Subcutaneous abdominal adipose tissue (tissue), 5 donors: Measurements from ENCODE around the gene MAML3.

Experiments used
- H3K27ac ChIP-seq: one replicate; pipeline ENCODE4 v1.7.0; 2013; ENCODE audit warnings: low read depth, mild to moderate bottlenecking, inconsistent platforms, low read length, moderate library complexity
- H3K27me3 ChIP-seq, 5 donors: one replicate each; pipeline ENCODE4 v1.7.0; 2013; ENCODE audit warnings: low read length in 5 of 5, inconsistent platforms in 1 of 5; ENCODE audit not compliant: control insufficient read depth in 5 of 5, insufficient read depth in 4 of 5
- H3K36me3 ChIP-seq, 5 donors: one replicate each; pipeline ENCODE4 v1.7.0; 2013; ENCODE audit warnings: low read length in 5 of 5; ENCODE audit not compliant: control insufficient read depth in 5 of 5, insufficient read depth in 5 of 5
- H3K4me1 ChIP-seq, 5 donors: one replicate each; pipeline ENCODE4 v1.7.0; 2013; ENCODE audit warnings: low read length in 5 of 5, mild to moderate bottlenecking in 3 of 5, moderate library complexity in 1 of 5; ENCODE audit not compliant: control insufficient read depth in 5 of 5, insufficient read depth in 5 of 5
- H3K4me3 ChIP-seq, 5 donors: one replicate each; pipeline ENCODE4 v1.7.0; 2013; ENCODE audit warnings: low read length in 5 of 5, low read depth in 1 of 5
- H3K9ac ChIP-seq, 5 donors: one replicate each; pipeline ENCODE4 v1.7.0; 2013; ENCODE audit warnings: low read length in 5 of 5, mild to moderate bottlenecking in 4 of 5, moderate library complexity in 3 of 5
- H3K9me3 ChIP-seq, 5 donors: one replicate each; pipeline ENCODE4 v1.7.0; 2013; ENCODE audit warnings: low read length in 5 of 5; ENCODE audit not compliant: control insufficient read depth in 5 of 5
- donor health status: healthy.
- donor health status: healthy.
- donor health status: healthy.
- donor health status: healthy.
- donor health status: healthy.

Gene MAML3

DNA sequence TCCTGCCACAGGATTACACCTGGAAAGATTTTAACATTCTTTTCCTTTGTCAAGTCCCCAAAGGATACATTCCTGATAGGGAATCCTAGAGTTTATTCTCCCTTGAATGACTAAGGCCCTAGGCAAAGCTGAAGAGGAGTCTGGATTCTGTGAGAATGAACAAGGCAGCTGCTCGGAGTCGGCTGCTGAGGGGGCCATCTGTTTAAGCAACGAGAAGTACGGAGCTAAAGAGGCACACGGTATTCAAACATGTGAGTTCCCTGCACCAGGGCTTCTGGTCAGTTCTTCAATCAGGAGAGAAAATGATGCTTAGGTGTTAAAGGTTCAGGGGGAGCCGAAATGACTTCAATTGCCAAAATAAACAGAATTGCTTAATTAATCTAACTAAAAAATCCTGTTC lies 390.8 kb downstream of the MAML3 start:
- H3K4me1 ChIP-seq = peaks cover 8 to 51% (median 47%) of the 10 kb centered on the region in 5 donors
- peak overlapping the region in 4 of 5 donors; percentile 13 to 71 (median 34) for H3K9ac ChIP-seq
- H3K27me3 ChIP-seq = no peaks in the 10 kb centered on the region
- peak overlapping the region; percentile 96 for H3K27ac ChIP-seq
- no peaks in the 10 kb centered on the region for H3K36me3 ChIP-seq
- peak overlapping the region; percentile 38 to 65 (median 56) for H3K4me3 ChIP-seq
- no peaks in the 10 kb centered on the region for H3K9me3 ChIP-seq

DNA sequence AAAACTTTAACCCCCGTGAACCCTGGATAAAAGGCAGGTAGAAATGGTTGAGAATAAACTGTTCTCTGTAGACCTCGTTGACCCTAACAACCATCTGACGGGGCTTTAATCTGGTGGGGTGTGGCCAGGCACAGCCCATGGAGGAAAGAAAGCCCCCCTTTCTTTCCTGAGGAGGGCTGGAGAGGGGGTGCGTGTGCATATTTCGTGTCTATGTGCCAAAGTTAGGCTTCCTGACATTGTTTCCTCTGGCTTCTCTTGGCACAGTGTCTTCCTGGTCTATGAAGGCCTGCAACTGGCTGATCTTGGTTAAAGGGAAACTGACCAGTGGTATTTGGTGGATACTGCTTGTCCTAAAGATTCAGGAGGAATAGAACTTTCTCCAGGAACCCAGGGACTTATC lies 391.3 kb downstream of the MAML3 start:
- H3K27me3 ChIP-seq = no peaks in the 10 kb centered on the region
- peak overlapping the region in 4 of 5 donors; percentile 38 to 65 (median 56) for H3K4me3 ChIP-seq
- no peaks in the 10 kb centered on the region for H3K36me3 ChIP-seq
- peaks cover 8 to 49% (median 47%) of the 10 kb centered on the region in 5 donors for H3K4me1 ChIP-seq
- peak overlapping the region; percentile 96 for H3K27ac ChIP-seq
- H3K9ac ChIP-seq = peak overlapping the region in 2 of 5 donors; percentile 13 to 41
- H3K9me3 ChIP-seq = no peaks in the 10 kb centered on the region

- H3K27ac ChIP-seq = no peak overlapping the region
- no peaks in the 10 kb centered on the region for H3K36me3 ChIP-seq
- H3K4me3 ChIP-seq = no peak overlapping the region
- H3K4me1 ChIP-seq = peaks cover 8 to 44% (median 41%) of the 10 kb centered on the region in 5 donors
- H3K9me3 ChIP-seq = no peaks in the 10 kb centered on the region
- no peaks in the 10 kb centered on the region for H3K27me3 ChIP-seq
- no peak overlapping the region for H3K9ac ChIP-seq
These were observed 392.5 kb downstream of the MAML3 start for GRCh38 chr4:139761461-139761860.

DNA sequence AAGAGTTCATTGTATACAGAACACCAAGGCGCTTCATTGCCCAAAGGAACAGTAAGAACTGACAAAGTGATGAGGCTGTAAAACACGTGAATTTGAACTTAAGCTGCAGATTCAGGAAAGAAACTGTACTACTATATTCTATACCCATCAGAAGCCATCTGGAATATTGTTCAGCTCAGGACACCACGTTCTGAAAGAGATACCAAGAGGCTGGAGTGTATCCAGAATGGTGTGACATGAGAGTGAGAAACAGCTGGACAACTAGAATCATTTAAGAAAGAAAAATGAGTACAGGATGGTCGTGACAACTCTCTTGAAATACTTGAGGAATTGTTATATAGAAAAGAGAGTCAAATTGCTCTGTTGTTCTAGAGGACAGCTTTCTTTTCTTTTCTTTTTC lies 393.4 kb downstream of the MAML3 start:
- Histone ChIP-seq H3K36me3 (no peaks in the 10 kb centered on the region), H3K9me3 (no peaks in the 10 kb centered on the region), H3K9ac (no peak overlapping the region), H3K27ac (no peak overlapping the region), H3K4me1 (peaks cover 8 to 44% (median 41%) of the 10 kb centered on the region in 5 donors), H3K4me3 (no peak overlapping the region), H3K27me3 (no peaks in the 10 kb centered on the region)

DNA sequence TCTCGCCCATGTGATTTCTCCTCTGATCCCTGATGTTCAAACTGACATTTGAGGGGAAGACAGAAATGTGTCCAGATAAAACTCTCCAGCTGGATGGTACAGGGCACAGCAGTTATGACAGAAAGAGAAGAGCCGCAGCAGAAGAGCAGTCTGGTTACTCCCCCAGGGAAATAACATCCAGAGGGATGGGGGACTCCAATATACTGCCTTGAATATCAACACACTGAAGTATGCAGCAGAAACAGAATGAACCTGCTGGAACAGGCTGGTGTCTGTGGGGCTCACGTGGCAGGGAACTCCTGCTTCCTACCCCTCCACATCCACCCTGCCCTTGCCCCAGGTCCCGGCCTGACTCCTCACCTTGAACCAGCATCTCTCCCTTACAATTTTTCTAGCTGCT lies 394.9 kb downstream of the MAML3 start:
- no peak overlapping the region for H3K4me3 ChIP-seq
- no peaks in the 10 kb centered on the region for H3K27me3 ChIP-seq
- H3K27ac ChIP-seq = no peak overlapping the region
- H3K9me3 ChIP-seq = no peaks in the 10 kb centered on the region
- no peak overlapping the region for H3K9ac ChIP-seq
- H3K4me1 ChIP-seq = peaks cover 4 to 30% (median 28%) of the 10 kb centered on the region in 5 donors
- no peaks in the 10 kb centered on the region for H3K36me3 ChIP-seq

DNA sequence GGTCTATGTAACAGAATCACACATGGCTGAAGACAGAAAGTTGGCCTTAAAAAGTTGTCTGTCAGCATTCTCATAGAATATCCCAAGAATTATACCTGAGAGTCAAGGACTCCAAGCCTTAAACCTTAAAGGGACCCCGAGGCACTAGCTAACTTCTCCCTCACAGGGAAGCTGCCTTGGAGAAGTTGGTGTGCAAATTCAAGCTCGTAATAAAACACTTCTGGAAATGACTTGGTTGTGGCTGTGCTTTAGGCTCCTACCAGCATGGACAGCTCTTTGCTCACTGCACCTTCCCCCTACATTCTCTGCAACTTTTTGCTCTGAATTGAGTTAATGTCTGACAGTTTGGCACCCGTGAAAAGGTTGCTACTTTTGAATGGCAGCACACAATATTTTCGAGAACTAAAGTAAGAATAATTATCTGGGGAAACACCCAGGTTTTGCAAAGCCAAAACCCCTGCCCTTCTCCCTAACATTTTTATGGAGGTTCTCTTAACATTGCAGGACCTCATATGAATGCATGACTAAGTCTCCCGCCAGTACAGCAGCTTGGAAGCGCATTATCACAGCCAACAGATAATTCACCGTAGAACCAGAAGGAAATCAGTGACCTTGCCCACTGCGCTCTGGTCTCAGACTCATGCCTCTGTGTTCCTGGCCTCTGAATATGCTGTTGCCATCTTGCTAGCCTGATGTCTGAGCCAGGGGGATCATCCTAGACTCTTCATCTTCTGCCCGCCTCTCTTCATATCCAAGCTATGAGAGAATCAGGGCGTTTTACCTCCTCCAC lies 397.4 kb downstream of the MAML3 start:
- Histone ChIP-seq H3K4me1 (peaks cover 0 to 6% (median 5%) of the 10 kb centered on the region in 5 donors), H3K27me3 (no peaks in the 10 kb centered on the region), H3K4me3 (no peak overlapping the region), H3K9me3 (no peaks in the 10 kb centered on the region), H3K36me3 (no peaks in the 10 kb centered on the region), H3K27ac (no peak overlapping the region), H3K9ac (no peak overlapping the region)

DNA sequence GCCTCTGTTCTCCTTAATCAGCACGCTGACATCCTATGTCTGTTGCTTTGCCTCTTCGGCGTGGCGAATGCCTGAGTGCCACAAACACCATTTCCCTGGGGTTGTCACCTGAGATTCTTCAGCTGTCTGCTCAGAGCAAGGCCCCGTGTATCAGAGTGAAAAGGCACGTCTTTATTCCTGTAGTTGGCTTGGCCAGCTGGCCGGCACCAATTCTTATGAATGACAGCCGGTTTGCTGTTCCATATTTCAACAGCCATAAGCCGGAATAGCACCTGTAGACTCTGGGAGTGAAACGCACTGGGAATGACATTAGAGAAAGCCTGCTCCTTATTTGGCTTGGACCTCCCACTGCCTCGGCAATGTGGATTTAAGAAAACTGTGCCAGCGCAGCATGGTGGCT lies 399.0 kb downstream of the MAML3 start:
- Histone ChIP-seq H3K4me3 (no peak overlapping the region), H3K27me3 (no peaks in the 10 kb centered on the region), H3K9ac (no peak overlapping the region), H3K9me3 (no peaks in the 10 kb centered on the region), H3K27ac (no peak overlapping the region), H3K4me1 (peaks cover 0 to 6% (median 0%) of the 10 kb centered on the region in 5 donors), H3K36me3 (no peaks in the 10 kb centered on the region)

- Histone ChIP-seq H3K27ac (no peak overlapping the region), H3K4me3 (no peak overlapping the region), H3K9me3 (no peaks in the 10 kb centered on the region), H3K36me3 (no peaks in the 10 kb centered on the region), H3K4me1 (peaks cover 0 to 7% (median 0%) of the 10 kb centered on the region in 5 donors), H3K9ac (no peak overlapping the region), H3K27me3 (no peaks in the 10 kb centered on the region)
These were observed 400.3 kb downstream of the MAML3 start for GRCh38 chr4:139753686-139754085.

GRCh38 chr4:139749835-139750498 lies 404.0 kb downstream of the MAML3 start:
- no peak overlapping the region for H3K9ac ChIP-seq
- H3K36me3 ChIP-seq = no peaks in the 10 kb centered on the region
- H3K27me3 ChIP-seq = no peaks in the 10 kb centered on the region
- peaks cover 0 to 5% (median 0%) of the 10 kb centered on the region in 5 donors for H3K4me1 ChIP-seq
- H3K4me3 ChIP-seq = no peak overlapping the region
- no peaks in the 10 kb centered on the region for H3K9me3 ChIP-seq
- no peak overlapping the region for H3K27ac ChIP-seq

DNA sequence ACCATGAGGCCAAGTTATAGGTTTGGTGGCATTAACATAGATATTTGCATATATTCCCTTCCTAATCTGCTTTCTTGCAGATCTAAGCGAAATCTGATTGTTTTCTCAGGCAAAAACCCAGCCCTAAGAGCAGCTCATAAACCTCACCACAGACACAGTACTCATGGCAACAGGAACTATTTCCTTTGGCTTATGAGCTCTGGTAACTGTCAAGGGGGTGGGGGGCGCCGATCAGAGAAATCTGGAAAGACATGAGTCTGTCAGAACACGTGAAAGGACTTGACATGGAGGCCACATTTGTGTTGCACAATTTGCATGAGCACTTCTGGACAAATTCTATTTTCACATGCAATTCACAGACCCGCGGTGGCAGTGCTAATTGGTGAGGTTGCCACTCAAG lies 404.6 kb downstream of the MAML3 start:
- no peak overlapping the region for H3K9ac ChIP-seq
- H3K4me3 ChIP-seq = no peak overlapping the region
- no peak overlapping the region for H3K27ac ChIP-seq
- no peaks in the 10 kb centered on the region for H3K27me3 ChIP-seq
- no peaks in the 10 kb centered on the region for H3K9me3 ChIP-seq
- no peaks in the 10 kb centered on the region for H3K36me3 ChIP-seq
- H3K4me1 ChIP-seq = peaks cover 0 to 5% (median 0%) of the 10 kb centered on the region in 5 donors
